Activated CD8-positive, alpha-beta T cell treated with anti-CD3 and anti-CD28 coated beads, Interleukin-2, amount 10 ng/mL, durations not matched to agents 7 days and 5 days (primary cell): ENCODE results near the gene RNPEP. TPM values are rescaled to one million over a fixed set of nuclear protein-coding genes. Genes with fewer than 3 reads are reported as not detected.

Experiments used
- ATAC-seq: fragments of 150-1000 bp; cut with Tn5 transposase; one replicate; pipeline ENCODE4 v1.10.0; 2021; ENCODE audit warnings: moderate library complexity
- CTCF ChIA-PET: fragments of 350-600 bp; sonication (Branson Sonifier 250); formaldehyde crosslinking; loops from one replicate; lab custom pipeline; 2021; ENCODE audit warnings: antibody characterized with exemption; lab: Charles Lee
- POLR2A ChIA-PET: fragments of 350-600 bp; sonication (Branson Sonifier 250); formaldehyde crosslinking; loops from one replicate; lab custom pipeline; 2021; ENCODE audit warnings: antibody characterized with exemption; lab: Charles Lee
- DNase-seq: peaks from one replicate; pipeline ENCODE4 v3.0.0-alpha.2; 2020
- H3K27ac Mint-ChIP-seq: one replicate; pipeline ENCODE4 v1.8.0; 2021; ENCODE audit warnings: mild to moderate bottlenecking, mixed read lengths
- H3K27me3 Mint-ChIP-seq: one replicate; pipeline ENCODE4 v1.8.0; 2021; ENCODE audit warnings: low read depth, mixed read lengths
- H3K36me3 Mint-ChIP-seq: one replicate; pipeline ENCODE4 v1.8.0; 2021; ENCODE audit warnings: low read depth, mixed read lengths
- H3K4me1 Mint-ChIP-seq: one replicate; pipeline ENCODE4 v1.8.0; 2021; ENCODE audit warnings: low read depth, mixed read lengths
- H3K4me3 Mint-ChIP-seq: one replicate; pipeline ENCODE4 v1.8.0; 2021; ENCODE audit warnings: mild to moderate bottlenecking, mixed read lengths
- H3K9me3 Mint-ChIP-seq: one replicate; pipeline ENCODE4 v1.8.0; 2022; ENCODE audit warnings: mixed read lengths; ENCODE audit not compliant: insufficient read depth
- total RNA-seq, 2 experiments: library from RNA; stranded (reverse); gene quantifications; one replicate each; pipeline ENCODE4 v1.2.3, GENCODE V29; 2021

Gene RNPEP
- total RNA-seq, 2 experiments from 2014 or later = 32.0 to 32.2 TPM

GRCh38 chr1:201989354-201990128 is 7.1 kb downstream of the RNPEP start:
- H3K9me3 Mint-ChIP-seq = no peaks in the 10 kb centered on the region
- no peak overlapping the region for H3K27ac Mint-ChIP-seq
- ChIA-PET CTCF (interaction anchor here (1.2 to 3.5 kb wide), 3 partner anchors 10 to 94 kb away, joined by 3 to 18 read pairs (median 13); no protein-coding TSS in a partner anchor), POLR2A (no interaction called here)
- DNase-seq (no peak), ATAC-seq (no peak)
- H3K27me3 Mint-ChIP-seq = no peaks in the 10 kb centered on the region
- H3K4me3 Mint-ChIP-seq = no peak overlapping the region
- H3K36me3 Mint-ChIP-seq = peaks cover 15% of the 10 kb centered on the region
- H3K4me1 Mint-ChIP-seq = no peaks in the 10 kb centered on the region

GRCh38 chr1:201990427-201990826 is 8.0 kb downstream of the RNPEP start:
- no peaks in the 10 kb centered on the region for H3K9me3 Mint-ChIP-seq
- POLR2A ChIA-PET = no interaction called here
- ATAC-seq (no peak), DNase-seq (no peak)
- H3K4me1 Mint-ChIP-seq = no peaks in the 10 kb centered on the region
- no peaks in the 10 kb centered on the region for H3K27me3 Mint-ChIP-seq
- no peak overlapping the region for H3K27ac Mint-ChIP-seq
- H3K4me3 Mint-ChIP-seq = no peak overlapping the region
- CTCF ChIA-PET = interaction anchor here (3.3 kb wide), 1 partner anchor 10 kb away, joined by 18 read pairs; no protein-coding TSS in a partner anchor
- peaks cover 15% of the 10 kb centered on the region for H3K36me3 Mint-ChIP-seq

- H3K36me3 Mint-ChIP-seq = peaks cover 21% of the 10 kb centered on the region
- ATAC-seq = peak; percentile 82
- POLR2A ChIA-PET = no interaction called here
- DNase-seq = peak; percentile 45
- no peaks in the 10 kb centered on the region for H3K9me3 Mint-ChIP-seq
- CTCF ChIA-PET = interaction anchor here (0.6 to 4.2 kb wide), 34 partner anchors 8 to 1570 kb away, joined by 3 to 41 read pairs (median 5); partner anchors contain the start of genes ELF3, PTPN7, RNPEP and TIMM17A
- no peak overlapping the region for H3K4me3 Mint-ChIP-seq
- H3K4me1 Mint-ChIP-seq = no peaks in the 10 kb centered on the region
- no peaks in the 10 kb centered on the region for H3K27me3 Mint-ChIP-seq
- H3K27ac Mint-ChIP-seq = no peak overlapping the region
Observed at GRCh38 chr1:201999625-202000238, 17.3 kb downstream of the RNPEP start.

GRCh38 chr1:202002507-202002906 is 20.1 kb downstream of the RNPEP start:
- H3K27me3 Mint-ChIP-seq = no peaks in the 10 kb centered on the region
- CTCF ChIA-PET = interaction anchor here (1.5 kb wide), 1 partner anchor 107 kb away, joined by 4 read pairs; no protein-coding TSS in a partner anchor
- H3K36me3 Mint-ChIP-seq = peaks cover 12% of the 10 kb centered on the region
- DNase-seq (no peak), ATAC-seq (no peak)
- H3K9me3 Mint-ChIP-seq = no peaks in the 10 kb centered on the region
- no peaks in the 10 kb centered on the region for H3K4me1 Mint-ChIP-seq
- POLR2A ChIA-PET = no interaction called here
- no peak overlapping the region for H3K4me3 Mint-ChIP-seq
- no peak overlapping the region for H3K27ac Mint-ChIP-seq

- Mint-ChIP-seq H3K9me3 (no peaks in the 10 kb centered on the region), H3K4me3 (no peak overlapping the region), H3K36me3 (peaks cover 10% of the 10 kb centered on the region), H3K27me3 (no peaks in the 10 kb centered on the region), H3K27ac (no peak overlapping the region), H3K4me1 (no peaks in the 10 kb centered on the region)
- ATAC-seq = no peak
- POLR2A ChIA-PET = no interaction called here
- no peak for DNase-seq
- CTCF ChIA-PET = no interaction called here
Observed at GRCh38 chr1:202004711-202005110, 22.3 kb downstream of the RNPEP start.

GRCh38 chr1:202005958-202006357 is 23.5 kb downstream of the RNPEP start:
- ATAC-seq (no peak), DNase-seq (no peak)
- POLR2A ChIA-PET = no interaction called here
- Mint-ChIP-seq H3K36me3 (peaks cover 4% of the 10 kb centered on the region), H3K27ac (no peak overlapping the region), H3K4me3 (no peak overlapping the region), H3K4me1 (no peaks in the 10 kb centered on the region), H3K9me3 (no peaks in the 10 kb centered on the region), H3K27me3 (no peaks in the 10 kb centered on the region)
- CTCF ChIA-PET = interaction anchor here (1.5 kb wide), 1 partner anchor 112 kb away, joined by 5 read pairs; no protein-coding TSS in a partner anchor

- no peak for DNase-seq
- H3K9me3 Mint-ChIP-seq = no peaks in the 10 kb centered on the region
- peaks cover 4% of the 10 kb centered on the region for H3K36me3 Mint-ChIP-seq
- no peaks in the 10 kb centered on the region for H3K4me1 Mint-ChIP-seq
- CTCF ChIA-PET = interaction anchor here (1.1 to 2.9 kb wide), 3 partner anchors 8 to 128 kb away, joined by 3 to 16 read pairs (median 5); no protein-coding TSS in a partner anchor
- H3K4me3 Mint-ChIP-seq = no peak overlapping the region
- H3K27ac Mint-ChIP-seq = no peak overlapping the region
- POLR2A ChIA-PET = no interaction called here
- no peaks in the 10 kb centered on the region for H3K27me3 Mint-ChIP-seq
- ATAC-seq = no peak
Observed at GRCh38 chr1:202007304-202007703, 24.9 kb downstream of the RNPEP start.

GRCh38 chr1:202007805-202008489 is 25.5 kb downstream of the RNPEP start:
- Mint-ChIP-seq H3K36me3 (peaks cover 4% of the 10 kb centered on the region), H3K4me3 (no peak overlapping the region), H3K27ac (no peak overlapping the region), H3K9me3 (no peaks in the 10 kb centered on the region), H3K27me3 (no peaks in the 10 kb centered on the region), H3K4me1 (no peaks in the 10 kb centered on the region)
- POLR2A ChIA-PET = no interaction called here
- DNase-seq = no peak
- CTCF ChIA-PET = interaction anchor here (1.1 to 2.9 kb wide), 4 partner anchors 8 to 127 kb away, joined by 3 to 16 read pairs (median 6); no protein-coding TSS in a partner anchor
- no peak for ATAC-seq

GRCh38 chr1:202009326-202010179 is 27.1 kb downstream of the RNPEP start:
- H3K36me3 Mint-ChIP-seq = peaks cover under 1% of the 10 kb centered on the region
- H3K27me3 Mint-ChIP-seq = no peaks in the 10 kb centered on the region
- DNase-seq (peak; percentile 73), ATAC-seq (peak; percentile 80)
- CTCF ChIA-PET = interaction anchor here (0.9 to 2.9 kb wide), 7 partner anchors 9 to 126 kb away, joined by 3 to 16 read pairs (median 6); no protein-coding TSS in a partner anchor
- H3K4me3 Mint-ChIP-seq = no peak overlapping the region
- no peaks in the 10 kb centered on the region for H3K4me1 Mint-ChIP-seq
- no peak overlapping the region for H3K27ac Mint-ChIP-seq
- POLR2A ChIA-PET = no interaction called here
- H3K9me3 Mint-ChIP-seq = no peaks in the 10 kb centered on the region

GRCh38 chr1:202010180-202011015 is 27.9 kb downstream of the RNPEP start, which contains the start of gene ELF3:
Gene ELF3, plus strand, starts transcription at chr1:202010587. Its CDS starts 550 bp downstream, at chr1:202011137.
- H3K27ac Mint-ChIP-seq = no peak within 1 kb of the TSS
- no peaks in the 10 kb centered on the region for H3K27me3 Mint-ChIP-seq
- ChIA-PET CTCF (interaction anchor here (0.7 to 2.0 kb wide), 5 partner anchors 11 to 133 kb away, joined by 3 to 12 read pairs (median 5); no protein-coding TSS in a partner anchor), POLR2A (no interaction called here)
- DNase-seq (no peak), ATAC-seq (no peak)
- no peaks in the 10 kb centered on the region for H3K9me3 Mint-ChIP-seq
- no peaks in the 10 kb centered on the region for H3K4me1 Mint-ChIP-seq
- H3K36me3 Mint-ChIP-seq = no peaks in the 10 kb centered on the region
- H3K4me3 Mint-ChIP-seq = no peak within 1 kb of the TSS
